ENCODE data around the gene MYG1.
"Not testable (repeated sequence)": the region's sequence is repeated elsewhere in the genome, so short reads cannot be mapped to it uniquely, and the experiment has no call there.

MYG1 gene

GRCh38 chr12:53287741-53288216 lies 11.7 kb upstream of the MYG1 start:
- FAIRE-seq, result no peak

- FAIRE-seq, result no peak
Observed at GRCh38 chr12:53288322-53288721, 11.2 kb upstream of the MYG1 start.

- FAIRE-seq, result no peak
Observed at GRCh38 chr12:53289891-53290290, 9.6 kb upstream of the MYG1 start.

GRCh38 chr12:53290661-53291060 lies 8.8 kb upstream of the MYG1 start:
- no peak for FAIRE-seq

- no peak for FAIRE-seq
Observed at GRCh38 chr12:53292426-53292825, 7.1 kb upstream of the MYG1 start.

- peak; percentile 74 for FAIRE-seq
Observed at GRCh38 chr12:53295070-53295890, 4.2 kb upstream of the MYG1 start, which contains the start of gene PFDN5. Gene PFDN5 (plus strand): TSS chr12:53295542. CDS start chr12:53295568, 26 bp downstream.

- FAIRE-seq, result no peak
Observed at GRCh38 chr12:53295891-53296219, 3.6 kb upstream of the MYG1 start.

- FAIRE-seq, result not testable (repeated sequence)
Observed at GRCh38 chr12:53297106-53297505, 2.4 kb upstream of the MYG1 start.

- no peak for FAIRE-seq
Observed at GRCh38 chr12:53298164-53298563, 1.3 kb upstream of the MYG1 start.

GRCh38 chr12:53299101-53299453 lies 418 bp upstream of the MYG1 start:
- no peak for FAIRE-seq

GRCh38 chr12:53300187-53300586 lies 692 bp downstream of the MYG1 start:
- no peak for FAIRE-seq

GRCh38 chr12:53302903-53303302 lies 3.4 kb downstream of the MYG1 start:
- FAIRE-seq, result no peak

GRCh38 chr12:53306826-53307225 lies 7.3 kb downstream of the MYG1 start:
- no peak for FAIRE-seq

- no peak for FAIRE-seq
Observed at GRCh38 chr12:53308276-53308675, 8.8 kb downstream of the MYG1 start.

- FAIRE-seq, result no peak
Observed at GRCh38 chr12:53313996-53314395, 14.5 kb downstream of the MYG1 start.

- FAIRE-seq, result no peak
Observed at GRCh38 chr12:53320352-53321195, 21.1 kb downstream of the MYG1 start.

GRCh38 chr12:53324113-53324778 lies 24.8 kb downstream of the MYG1 start:
- no peak for FAIRE-seq

GRCh38 chr12:53324779-53325510 lies 25.4 kb downstream of the MYG1 start:
- FAIRE-seq, result no peak

- FAIRE-seq, result no peak
Observed at GRCh38 chr12:53325511-53326061, 26.1 kb downstream of the MYG1 start.

GRCh38 chr12:53326460-53327185 lies 27.1 kb downstream of the MYG1 start:
- FAIRE-seq, result no peak

GRCh38 chr12:53327435-53328042 lies 28.0 kb downstream of the MYG1 start:
- FAIRE-seq, result no peak

Measured in A204.1 (cell line).